Mammary epithelial cell (primary cell): ENCODE results near the gene NACC2.

Source experiments
- EZH2 ChIP-seq: IDR thresholded peaks from 2 replicates; pipeline ENCODE4 v1.6.1; 2012; ENCODE audit warnings: low read length, inconsistent platforms, borderline replicate concordance
- TF ChIP-seq, protein P1 (sequence below), 2 donors: IDR thresholded peaks in 1 of 2; conservative IDR thresholded peaks in 1 of 2; 2 replicates each; pipeline ENCODE4 v1.5.1; 2011 to 2012; ENCODE audit warnings: inconsistent platforms in 2 of 2, low read length in 2 of 2, mild to moderate bottlenecking in 2 of 2, control low read depth in 1 of 2, low read depth in 1 of 2; ENCODE audit not compliant: insufficient read depth in 1 of 2; ENCODE audit errors: extremely low read depth in 1 of 2

DNA sequence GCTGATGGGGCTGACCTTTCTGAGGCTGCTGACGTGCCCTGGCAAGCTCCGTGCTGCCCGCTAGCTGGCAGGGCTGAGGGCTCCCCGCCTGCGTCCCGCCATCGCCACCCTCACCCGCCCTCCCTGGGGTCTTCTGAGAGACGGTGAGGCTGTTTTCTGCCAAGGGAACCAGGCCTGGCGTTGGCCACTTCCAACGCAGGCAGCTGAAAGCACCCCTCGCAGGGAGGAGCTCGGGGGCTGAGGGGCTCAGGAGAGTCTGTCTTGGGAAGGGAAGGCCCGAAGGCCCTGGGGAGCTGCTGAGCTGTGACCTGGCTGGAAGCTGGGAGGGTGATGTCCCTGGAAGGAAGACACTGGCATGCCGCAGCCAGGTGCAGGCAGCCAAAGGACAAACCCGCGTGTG is 33.3 kb upstream of the NACC2 start:
- TF ChIP-seq, protein P1, sequence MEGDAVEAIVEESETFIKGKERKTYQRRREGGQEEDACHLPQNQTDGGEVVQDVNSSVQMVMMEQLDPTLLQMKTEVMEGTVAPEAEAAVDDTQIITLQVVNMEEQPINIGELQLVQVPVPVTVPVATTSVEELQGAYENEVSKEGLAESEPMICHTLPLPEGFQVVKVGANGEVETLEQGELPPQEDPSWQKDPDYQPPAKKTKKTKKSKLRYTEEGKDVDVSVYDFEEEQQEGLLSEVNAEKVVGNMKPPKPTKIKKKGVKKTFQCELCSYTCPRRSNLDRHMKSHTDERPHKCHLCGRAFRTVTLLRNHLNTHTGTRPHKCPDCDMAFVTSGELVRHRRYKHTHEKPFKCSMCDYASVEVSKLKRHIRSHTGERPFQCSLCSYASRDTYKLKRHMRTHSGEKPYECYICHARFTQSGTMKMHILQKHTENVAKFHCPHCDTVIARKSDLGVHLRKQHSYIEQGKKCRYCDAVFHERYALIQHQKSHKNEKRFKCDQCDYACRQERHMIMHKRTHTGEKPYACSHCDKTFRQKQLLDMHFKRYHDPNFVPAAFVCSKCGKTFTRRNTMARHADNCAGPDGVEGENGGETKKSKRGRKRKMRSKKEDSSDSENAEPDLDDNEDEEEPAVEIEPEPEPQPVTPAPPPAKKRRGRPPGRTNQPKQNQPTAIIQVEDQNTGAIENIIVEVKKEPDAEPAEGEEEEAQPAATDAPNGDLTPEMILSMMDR (conservative IDR thresholded peaks at IDR 0.05 in 1 of 2, IDR thresholded peaks at IDR 0.05 in 1 of 2; ENCODE audit: extremely low read depth in 1 of 2, insufficient read depth in 1 of 2, low read depth in 1 of 2, low read length in 2 of 2): no peak
- TF ChIP-seq EZH2: no peak
